Kidney glomerular epithelial cell (primary cell): ENCODE measurements around the gene PMPCA.

Experiments
- DNase-seq: peaks from one replicate; lab custom pipeline; 2025; lab: John Stamatoyannopoulos, UW

PMPCA gene

GRCh38 chr9:136456258-136456657 is 45.8 kb downstream of the PMPCA start:
- no peak for DNase-seq

- DNase-seq: no peak
Observed at GRCh38 chr9:136457326-136457725, 46.9 kb downstream of the PMPCA start.

- no peak for DNase-seq
Observed at GRCh38 chr9:136459425-136459824, 49.0 kb downstream of the PMPCA start.

GRCh38 chr9:136460772-136461325 is 50.4 kb downstream of the PMPCA start:
- no peak for DNase-seq

GRCh38 chr9:136462664-136463063 is 52.2 kb downstream of the PMPCA start:
- no peak for DNase-seq

GRCh38 chr9:136463578-136463977 is 53.1 kb downstream of the PMPCA start:
- no peak for DNase-seq

GRCh38 chr9:136464241-136464640 is 53.8 kb downstream of the PMPCA start:
- no peak for DNase-seq

- no peak for DNase-seq
Observed at GRCh38 chr9:136465500-136466154, 55.2 kb downstream of the PMPCA start.

- DNase-seq: no peak
Observed at GRCh38 chr9:136466155-136466541, 55.7 kb downstream of the PMPCA start.

GRCh38 chr9:136467766-136468165 is 57.3 kb downstream of the PMPCA start:
- DNase-seq: no peak

GRCh38 chr9:136470356-136470755 is 59.9 kb downstream of the PMPCA start:
- no peak for DNase-seq

GRCh38 chr9:136470792-136471469 is 60.5 kb downstream of the PMPCA start:
- no peak for DNase-seq

- DNase-seq: no peak
Observed at GRCh38 chr9:136471802-136472487, 61.5 kb downstream of the PMPCA start.

GRCh38 chr9:136472640-136473353 is 62.3 kb downstream of the PMPCA start:
- DNase-seq: no peak

- DNase-seq: no peak
Observed at GRCh38 chr9:136473354-136473721, 62.9 kb downstream of the PMPCA start.
